G401.6 (cell line): ENCODE data around the gene INSYN2B.

Experiments used
- FAIRE-seq: peaks from 2 replicates; lab custom pipeline; 2012; peaks lifted over from hg19 to GRCh38; lab: Jason Lieb, UNC

The INSYN2B gene

GRCh38 chr5:169923988-169924387, 56.3 kb downstream of the INSYN2B start:
- FAIRE-seq = no peak

DNA sequence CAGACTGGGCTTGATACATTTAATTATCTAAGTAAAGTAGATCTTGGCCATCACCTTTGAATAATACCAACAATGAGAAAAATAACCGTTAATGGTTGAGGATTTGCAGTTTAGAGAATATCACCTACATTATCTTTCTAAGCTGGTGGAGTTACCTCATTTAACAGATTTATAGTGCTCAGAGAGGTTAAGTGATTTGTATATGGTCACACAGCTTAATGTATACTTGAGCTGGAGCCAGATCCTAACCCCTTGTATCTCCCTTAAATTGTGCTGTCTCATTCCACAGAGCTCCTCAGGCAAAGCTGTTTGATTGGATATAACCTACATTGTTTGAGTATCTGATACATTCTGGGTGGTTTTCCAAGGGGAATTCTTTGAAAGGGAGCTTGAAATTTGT, 57.8 kb downstream of the INSYN2B start:
- FAIRE-seq = no peak

DNA sequence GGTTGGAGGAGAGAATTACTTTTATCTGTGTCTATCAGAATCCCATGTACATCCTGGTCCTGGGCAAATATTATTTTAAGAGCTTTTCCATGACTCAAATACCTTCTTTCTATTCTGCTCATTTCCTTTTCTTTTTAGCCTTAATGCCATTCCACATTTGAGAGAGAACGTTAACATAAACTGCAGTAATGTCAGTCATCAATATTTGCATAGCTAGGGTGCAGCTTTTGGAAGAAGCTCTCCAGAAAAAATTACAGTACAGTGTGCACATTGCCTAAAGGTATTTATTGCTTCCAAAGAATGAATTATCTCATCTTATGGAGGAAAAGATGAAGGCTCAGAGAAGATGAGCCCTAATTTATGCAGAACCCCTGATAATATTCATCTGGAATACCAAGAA, 58.3 kb downstream of the INSYN2B start:
- no peak for FAIRE-seq

DNA sequence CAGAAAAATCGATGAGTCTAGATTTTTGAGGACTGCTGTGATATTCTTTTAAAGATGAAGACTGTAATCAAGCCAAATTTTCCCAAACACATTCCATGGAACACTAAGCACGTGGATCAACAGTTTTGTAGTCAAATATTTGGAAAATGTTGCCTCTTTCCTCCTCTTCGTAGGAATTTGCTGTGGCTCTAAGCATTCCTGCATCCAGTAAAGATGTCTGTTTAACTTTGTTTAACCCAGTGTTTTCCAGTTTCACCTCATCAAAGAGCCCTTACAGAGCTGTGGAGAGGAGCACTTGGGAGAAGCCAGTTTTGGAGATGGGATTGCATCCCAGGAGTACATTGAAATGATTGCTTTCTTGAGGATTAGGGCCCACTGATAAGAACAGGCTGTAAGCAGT, 58.9 kb downstream of the INSYN2B start:
- no peak for FAIRE-seq

DNA sequence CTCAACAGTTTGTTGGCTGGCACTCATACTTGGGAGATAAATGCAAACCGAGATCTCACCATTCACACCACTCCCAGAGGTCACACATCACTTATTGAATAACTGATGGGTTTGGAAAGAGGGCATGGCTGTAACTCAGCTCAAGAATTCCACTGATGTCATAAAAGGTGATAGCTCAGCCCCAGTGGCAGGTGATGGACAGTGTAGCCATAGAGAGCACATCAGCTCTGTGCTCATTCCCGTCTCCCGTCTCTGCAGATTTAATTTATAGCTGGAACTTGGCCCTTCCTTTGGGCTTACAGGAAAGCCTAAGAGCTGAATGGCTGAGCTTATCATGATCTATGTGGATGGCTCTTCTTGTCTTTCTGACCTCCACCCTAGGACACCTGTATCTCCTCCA, 59.8 kb downstream of the INSYN2B start:
- FAIRE-seq = no peak

DNA sequence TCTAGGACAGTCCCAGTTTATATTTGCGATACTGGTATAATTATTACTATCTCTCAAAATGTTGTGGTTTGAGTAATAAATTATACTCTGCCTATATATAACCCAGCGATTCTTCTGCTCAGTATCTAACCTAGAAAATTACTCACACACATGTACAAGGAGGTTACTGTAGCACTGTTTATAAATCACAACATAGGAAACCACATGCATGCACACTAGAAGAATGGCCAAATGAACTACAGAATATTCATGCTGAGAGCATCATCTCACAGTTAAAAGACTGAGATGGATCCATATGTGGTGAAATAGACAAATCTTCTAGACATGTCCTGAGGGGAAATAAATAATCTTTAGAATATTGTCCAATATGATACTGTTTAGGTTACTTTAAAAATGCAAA, 62.1 kb downstream of the INSYN2B start:
- FAIRE-seq = no peak

- no peak for FAIRE-seq
These were observed 62.8 kb downstream of the INSYN2B start for GRCh38 chr5:169917500-169917899.

DNA sequence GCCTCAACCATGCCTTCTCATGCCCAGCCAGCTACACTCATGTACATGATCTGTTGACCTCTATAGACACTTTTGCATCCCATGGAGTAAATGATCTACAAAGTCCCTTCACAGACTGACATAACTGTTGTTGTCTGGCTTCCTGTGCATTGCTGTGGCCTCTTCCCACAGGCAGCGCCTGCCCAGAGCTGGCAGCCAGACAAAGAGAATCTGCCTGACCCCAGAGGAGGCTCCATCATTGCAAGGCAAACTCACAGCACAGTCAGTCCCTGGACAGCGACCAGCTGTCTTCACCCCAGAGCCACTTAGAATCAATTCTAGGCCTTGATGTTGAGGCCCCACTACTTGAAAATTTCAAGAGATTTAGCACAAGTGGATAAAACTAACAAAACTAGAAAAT, 65.5 kb downstream of the INSYN2B start:
- no peak for FAIRE-seq

DNA sequence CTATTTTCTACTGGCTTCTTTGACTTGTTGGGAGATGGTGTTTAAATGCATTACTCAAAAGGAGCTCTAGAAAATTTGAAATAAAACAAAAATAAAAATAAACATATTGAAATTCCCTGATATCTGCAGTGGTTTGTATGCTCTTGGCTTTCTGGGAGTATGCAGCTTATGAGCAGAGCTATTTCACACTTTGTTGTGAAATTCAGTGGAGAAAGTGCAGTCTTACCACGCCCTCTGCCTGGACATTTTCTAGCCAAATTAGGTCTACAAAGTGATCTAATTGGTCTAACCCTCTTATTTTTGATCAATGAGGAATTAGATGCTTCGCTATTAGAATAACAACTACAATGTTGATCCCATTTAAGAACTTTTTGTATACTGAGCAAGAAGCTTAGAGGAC, 66.8 kb downstream of the INSYN2B start:
- FAIRE-seq = no peak

- FAIRE-seq = no peak
These were observed 68.7 kb downstream of the INSYN2B start for GRCh38 chr5:169911448-169912212.

DNA sequence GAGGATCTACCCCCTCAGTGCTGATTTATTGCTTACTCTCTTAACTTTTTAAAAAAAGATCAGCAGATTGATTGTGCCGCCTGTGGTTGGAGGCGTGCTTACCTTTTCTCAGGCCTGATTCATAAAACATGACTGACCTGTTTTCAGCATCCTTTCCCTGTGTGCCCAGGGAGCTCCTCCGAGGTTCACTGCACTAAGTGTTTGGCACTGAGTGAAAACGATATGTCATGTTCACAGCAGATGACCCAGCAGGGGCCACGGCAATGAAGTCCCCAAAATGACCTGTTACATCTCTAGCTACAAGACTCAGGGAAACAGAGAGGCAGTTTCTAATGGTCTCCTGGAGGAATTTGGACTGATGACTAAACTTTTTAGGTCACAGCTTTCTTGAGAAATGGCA, 69.9 kb downstream of the INSYN2B start:
- FAIRE-seq = no peak

DNA sequence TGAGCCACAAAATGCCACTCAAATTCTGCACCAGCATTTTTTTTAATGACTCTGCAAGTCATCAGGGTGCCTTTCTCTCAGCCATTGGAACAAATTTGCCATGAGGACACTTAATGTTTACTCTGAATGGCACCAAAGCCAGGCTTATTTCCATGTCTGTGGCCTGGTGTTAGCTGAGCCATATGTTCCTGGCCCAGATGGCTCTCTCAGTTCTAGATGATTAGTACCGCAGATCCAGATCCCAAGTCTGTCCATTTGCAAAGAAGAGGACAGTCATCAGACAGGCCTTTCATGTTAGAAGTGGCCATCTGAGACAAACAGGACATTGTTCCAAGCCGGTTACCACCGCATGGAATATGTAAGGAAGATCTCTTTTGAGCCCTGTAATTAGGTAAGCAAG, 70.3 kb downstream of the INSYN2B start:
- no peak for FAIRE-seq

- no peak for FAIRE-seq
These were observed 71.4 kb downstream of the INSYN2B start for GRCh38 chr5:169908864-169909263.

DNA sequence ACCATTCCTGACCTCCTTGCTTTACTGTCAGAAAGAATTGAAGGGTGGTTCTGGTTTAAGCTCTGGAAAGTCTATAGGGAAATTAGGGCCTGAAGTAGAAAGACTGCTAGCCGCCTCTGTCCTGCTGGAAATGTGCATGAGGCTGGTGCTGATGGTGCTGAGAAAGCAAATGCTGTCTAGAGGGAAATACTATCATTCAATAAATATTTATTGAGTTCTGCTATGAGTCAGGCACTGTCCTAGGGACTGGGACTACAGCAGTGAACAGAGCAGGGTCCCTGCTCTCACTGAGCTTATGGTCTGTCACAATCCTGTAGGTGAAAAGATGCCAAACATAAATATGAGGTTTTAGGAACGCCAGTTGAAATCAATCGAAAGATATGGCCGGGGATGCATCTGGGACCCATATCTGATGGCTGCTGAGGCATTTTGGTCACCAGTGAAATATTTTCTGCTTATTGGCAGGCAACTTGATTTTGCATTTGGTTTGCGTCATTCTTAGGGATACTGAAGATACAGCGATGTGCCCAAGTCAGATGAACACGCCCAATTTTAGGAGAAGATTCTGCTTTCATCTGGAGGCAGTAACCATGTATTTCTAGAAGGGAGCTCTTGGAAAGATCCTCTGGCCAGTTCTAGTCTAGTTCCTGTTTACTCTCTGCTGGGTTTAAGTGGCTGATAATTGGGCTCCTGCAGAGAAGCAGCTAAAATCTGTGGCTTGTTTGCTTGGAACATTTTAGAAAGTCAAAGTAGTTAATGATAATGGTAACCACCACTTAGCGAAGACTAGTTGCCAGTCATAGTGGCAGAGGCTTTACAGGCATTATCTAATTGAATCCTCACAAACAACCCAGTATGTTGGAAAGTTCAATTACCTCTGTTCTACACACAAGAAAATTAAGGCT, 73.3 kb downstream of the INSYN2B start:
- FAIRE-seq = no peak

GRCh38 chr5:169905017-169905416, 75.3 kb downstream of the INSYN2B start:
- no peak for FAIRE-seq

GRCh38 chr5:169904508-169904907, 75.8 kb downstream of the INSYN2B start:
- FAIRE-seq = no peak

GRCh38 chr5:169904059-169904458, 76.2 kb downstream of the INSYN2B start:
- FAIRE-seq = no peak

GRCh38 chr5:169901896-169902295, 78.4 kb downstream of the INSYN2B start:
- FAIRE-seq = no peak

GRCh38 chr5:169897481-169897880, 82.8 kb downstream of the INSYN2B start:
- no peak for FAIRE-seq

DNA sequence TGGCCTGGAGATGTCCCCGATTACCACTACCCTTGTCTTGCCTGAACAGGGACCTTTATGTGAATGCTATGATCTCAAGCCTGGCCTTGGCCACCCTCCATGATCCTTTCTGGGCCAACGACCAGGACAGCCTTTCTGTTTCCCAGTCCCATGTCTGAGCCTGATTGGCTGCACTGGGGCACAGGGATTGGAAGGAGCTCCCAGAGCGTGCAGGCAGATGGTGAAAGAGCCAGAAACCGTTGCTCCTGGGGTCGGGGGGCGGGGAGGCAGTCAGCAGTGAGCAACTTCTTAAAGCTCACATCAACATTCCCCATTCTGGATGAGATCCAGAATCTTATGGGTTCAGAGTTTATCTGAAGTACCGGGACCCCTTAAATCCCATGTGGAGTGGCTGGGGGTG, 84.4 kb downstream of the INSYN2B start:
- no peak for FAIRE-seq

DNA sequence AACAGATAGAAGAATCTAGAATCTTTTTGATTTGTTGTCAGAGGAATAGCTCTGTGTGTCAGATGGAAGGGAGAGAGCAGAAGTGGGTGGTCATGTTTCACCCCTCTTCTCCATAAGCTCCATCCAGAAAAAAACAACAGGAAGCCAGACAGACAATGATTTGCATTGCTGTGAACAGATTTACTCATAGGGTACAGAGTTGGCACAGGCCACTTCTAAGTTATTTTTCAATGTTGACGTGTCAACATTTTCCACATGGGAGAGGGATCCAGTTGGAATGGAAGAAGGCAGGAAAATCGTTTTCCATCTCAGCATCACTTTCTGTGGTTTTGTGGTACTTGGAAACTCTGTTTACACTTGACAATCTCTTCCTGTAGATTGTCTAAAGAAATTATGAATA, 86.7 kb downstream of the INSYN2B start:
- FAIRE-seq = no peak

DNA sequence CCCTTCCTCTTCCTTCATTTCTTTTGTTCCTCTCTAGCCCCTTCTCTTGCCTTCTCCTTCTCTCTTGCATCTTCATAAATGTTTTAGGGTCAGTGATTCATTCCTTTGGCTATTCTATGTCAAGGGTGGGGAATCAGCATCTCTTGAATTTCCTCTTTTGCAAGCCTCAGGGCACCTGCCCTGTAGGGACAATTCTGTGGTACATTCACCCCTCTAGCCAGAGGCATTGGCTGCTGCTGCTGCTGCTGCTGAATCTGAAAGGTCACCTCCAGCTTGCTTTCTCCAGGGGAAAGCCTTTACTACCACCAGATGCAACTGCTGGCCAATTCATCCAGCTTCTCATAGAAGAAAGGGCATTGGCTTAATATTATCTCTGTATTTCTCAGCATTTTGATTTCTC, 87.3 kb downstream of the INSYN2B start:
- FAIRE-seq = no peak

- no peak for FAIRE-seq
These were observed 90.7 kb downstream of the INSYN2B start for GRCh38 chr5:169889572-169889971.

GRCh38 chr5:169886677-169887076, 93.6 kb downstream of the INSYN2B start:
- no peak for FAIRE-seq
